Breast epithelium (tissue), 4 donors: ENCODE data around the gene MREG. TPM values are rescaled to one million over a fixed set of nuclear protein-coding genes. Genes with fewer than 3 reads are reported as not detected.

Experiments
- DNase-seq, 2 donors: peaks; one replicate each; pipeline ENCODE4 v3.0.0-alpha.2; 2019; ENCODE audit warnings: low spot score in 2 of 2
- H3K27ac ChIP-seq, 2 donors: fragments of 200-600 bp; sonication (generic) in 1 of 2; one replicate each; pipeline ENCODE4 v1.5.1; 2016 to 2019; ENCODE audit warnings: mild to moderate bottlenecking in 1 of 2
- H3K27me3 ChIP-seq, 2 donors: fragments of 200-600 bp; sonication (generic) in 1 of 2; one replicate each; pipeline versions ENCODE4 v1.5.1 to v1.6.0; 2017 to 2019; ENCODE audit warnings: control low read depth in 1 of 2, mild to moderate bottlenecking in 1 of 2
- H3K36me3 ChIP-seq: fragments of 200-600 bp; one replicate; pipeline ENCODE4 v1.5.1; 2019
- H3K4me1 ChIP-seq, 2 donors: fragments of 200-600 bp; sonication (generic); one replicate each; pipeline ENCODE4 v1.5.1; 2016 to 2019; ENCODE audit warnings: control low read depth in 1 of 2
- H3K4me3 ChIP-seq, 3 donors: fragments of 200-600 bp; sonication (generic); 1 replicate in 2 of 3; 2 replicates in 1 of 3; pipeline ENCODE4 v1.5.1; 2016 to 2019; ENCODE audit warnings: mild to moderate bottlenecking in 3 of 3, moderate library complexity in 2 of 3
- H3K9me3 ChIP-seq, 2 donors: fragments of 200-600 bp; sonication (generic) in 1 of 2; one replicate each; pipeline ENCODE4 v1.5.1; 2016 to 2019; ENCODE audit warnings: control low read depth in 1 of 2
- CTCF ChIP-seq, 3 donors: fragments of 450-650 bp; IDR thresholded peaks; one replicate each; pipeline ENCODE4 v1.5.1; 2016 to 2017; ENCODE audit warnings: antibody characterized with exemption in 3 of 3, mild to moderate bottlenecking in 3 of 3, moderate library complexity in 3 of 3
- POLR2A ChIP-seq: fragments of 450-650 bp; IDR thresholded peaks from one replicate; pipeline ENCODE4 v1.6.1; 2016; ENCODE audit warnings: antibody characterized with exemption, mild to moderate bottlenecking, moderate library complexity
- POLR2AphosphoS5 ChIP-seq, 3 donors: sonication (generic); formaldehyde crosslinking; IDR thresholded peaks; one replicate each; pipeline ENCODE4 v1.6.1; 2017; ENCODE audit warnings: antibody characterized with exemption in 3 of 3
- intact Hi-C: fragments of 100-400 bp; cut with DNase I; formaldehyde crosslinking; loops from one replicate; pipeline ENCODE4 v1.15.1; 2023; ENCODE audit warnings: low total_unique reads
- total RNA-seq, 3 donors: library from RNA; depleted of rRNA; stranded (reverse); fragments of >200 nt; gene quantifications; one replicate each; pipeline ENCODE4 v1.1.0, GENCODE V29; 2016

The MREG gene
- total RNA-seq, 3 donors from 2014 or later = 3.8 to 30.1 (median 16.1) TPM

GRCh38 chr2:216052420-216052819 lies 39.1 kb upstream of the MREG start:
- DNase-seq = no peak
- H3K27me3 ChIP-seq = no peaks in the 10 kb centered on the region
- H3K4me1 ChIP-seq = no peaks in the 10 kb centered on the region
- H3K9me3 ChIP-seq = no peaks in the 10 kb centered on the region
- no peaks in the 10 kb centered on the region for H3K36me3 ChIP-seq
- no peak overlapping the region for H3K27ac ChIP-seq
- TF ChIP-seq CTCF (IDR thresholded peaks at IDR 0.05) (no peak), POLR2A (no peak), POLR2AphosphoS5 (IDR thresholded peaks at IDR 0.05) (no peak)
- intact Hi-C loops = no loop called here
- H3K4me3 ChIP-seq = no peak overlapping the region

GRCh38 chr2:216051350-216051749 lies 38.0 kb upstream of the MREG start:
- Histone ChIP-seq H3K9me3 (no peaks in the 10 kb centered on the region), H3K36me3 (no peaks in the 10 kb centered on the region), H3K27ac (no peak overlapping the region), H3K27me3 (no peaks in the 10 kb centered on the region), H3K4me3 (no peak overlapping the region), H3K4me1 (no peaks in the 10 kb centered on the region)
- intact Hi-C loops = no loop called here
- DNase-seq = no peak
- TF ChIP-seq POLR2AphosphoS5 (IDR thresholded peaks at IDR 0.05) = no peak
- no peak for TF ChIP-seq CTCF (IDR thresholded peaks at IDR 0.05)
- no peak for TF ChIP-seq POLR2A

GRCh38 chr2:216049452-216049851 lies 36.1 kb upstream of the MREG start:
- no peaks in the 10 kb centered on the region for H3K9me3 ChIP-seq
- intact Hi-C loops = no loop called here
- H3K27ac ChIP-seq = no peak overlapping the region
- no peaks in the 10 kb centered on the region for H3K27me3 ChIP-seq
- no peak overlapping the region for H3K4me3 ChIP-seq
- DNase-seq = no peak
- no peaks in the 10 kb centered on the region for H3K4me1 ChIP-seq
- TF ChIP-seq POLR2AphosphoS5 (IDR thresholded peaks at IDR 0.05) (no peak), POLR2A (no peak), CTCF (IDR thresholded peaks at IDR 0.05) (no peak)
- no peaks in the 10 kb centered on the region for H3K36me3 ChIP-seq

- intact Hi-C loops = loop anchor here (2.0 kb wide), 1 partner anchor 17 kb away; no protein-coding TSS in a partner anchor
- H3K36me3 ChIP-seq = no peaks in the 10 kb centered on the region
- no peaks in the 10 kb centered on the region for H3K4me1 ChIP-seq
- no peak for DNase-seq
- no peaks in the 10 kb centered on the region for H3K27me3 ChIP-seq
- TF ChIP-seq CTCF (IDR thresholded peaks at IDR 0.05) (no peak), POLR2AphosphoS5 (IDR thresholded peaks at IDR 0.05) (no peak), POLR2A (no peak)
- no peak overlapping the region for H3K27ac ChIP-seq
- H3K9me3 ChIP-seq = no peaks in the 10 kb centered on the region
- H3K4me3 ChIP-seq = no peak overlapping the region
Measured at GRCh38 chr2:216047397-216047796, 34.0 kb upstream of the MREG start.

GRCh38 chr2:216044883-216045486 lies 31.6 kb upstream of the MREG start:
- no peaks in the 10 kb centered on the region for H3K9me3 ChIP-seq
- TF ChIP-seq POLR2A (no peak), POLR2AphosphoS5 (IDR thresholded peaks at IDR 0.05) (no peak), CTCF (IDR thresholded peaks at IDR 0.05) (no peak)
- H3K4me1 ChIP-seq = no peaks in the 10 kb centered on the region
- H3K36me3 ChIP-seq = no peaks in the 10 kb centered on the region
- no peak overlapping the region for H3K4me3 ChIP-seq
- H3K27me3 ChIP-seq = no peaks in the 10 kb centered on the region
- intact Hi-C loops = no loop called here
- H3K27ac ChIP-seq = no peak overlapping the region
- DNase-seq = no peak
